H1 (cell line): Measurements from ENCODE around the gene TNFSF12. TPM values are rescaled to one million over a fixed set of nuclear protein-coding genes. Genes with fewer than 3 reads are reported as not detected.
A peak's percentile ranks its signal among the peaks of the same experiment; 100 is the strongest.

Experiments used
- BACH1 ChIP-seq: IDR thresholded peaks from 2 replicates; pipeline ENCODE4 v1.6.1; 2012; ENCODE audit warnings: low read length, improper control_type of control experiment
- CBX5 ChIP-seq: fragments of 300-800, 300-1000 bp; sonication (generic); IDR thresholded peaks from 2 replicates; pipeline ENCODE4 v1.7.1; 2016; ENCODE audit warnings: antibody characterized with exemption, low read length, low read depth
- CBX8 ChIP-seq: fragments of 300-800, 300-1000 bp; sonication (generic); IDR thresholded peaks from 2 replicates; pipeline ENCODE4 v1.7.1; 2016; ENCODE audit warnings: low read depth, low read length, borderline replicate concordance
- CTCF ChIP-seq, 3 experiments: IDR thresholded peaks; 1 replicate in 2 of 3; 2 replicates in 1 of 3; pipeline versions ENCODE4 v1.5.1 to v1.6.1; 2011; ENCODE audit warnings: low read length in 3 of 3, mild to moderate bottlenecking in 3 of 3, inconsistent platforms in 2 of 3, low read depth in 1 of 3, moderate library complexity in 1 of 3; ENCODE audit not compliant: insufficient read depth in 1 of 3; ENCODE audit errors: control extremely low read depth in 1 of 3
- GABPA ChIP-seq: IDR thresholded peaks from 2 replicates; pipeline ENCODE4 v1.6.1; 2011; ENCODE audit warnings: mild to moderate bottlenecking, low read length, moderate library complexity, borderline replicate concordance; ENCODE audit not compliant: insufficient read depth
- JUND ChIP-seq: IDR thresholded peaks from 2 replicates; pipeline ENCODE4 v1.6.1; 2011; ENCODE audit warnings: mild to moderate bottlenecking, improper control_type of control experiment, low read length
- PHF8 ChIP-seq: fragments of 200-600 bp; sonication (generic); conservative IDR thresholded peaks from 2 replicates; pipeline ENCODE4 v1.7.1; 2012; ENCODE audit warnings: low read depth, mild to moderate bottlenecking, inconsistent platforms, low read length, moderate library complexity
- SAP30 ChIP-seq: fragments of 300-600 bp; sonication (generic); IDR thresholded peaks from 2 replicates; pipeline ENCODE4 v1.7.1; 2012; ENCODE audit warnings: low read length, moderate library complexity, mild to moderate bottlenecking, inconsistent platforms; ENCODE audit not compliant: insufficient read depth, insufficient replicate concordance
- SIN3A ChIP-seq, 2 experiments: IDR thresholded peaks in 1 of 2; conservative IDR thresholded peaks in 1 of 2; 2 replicates each; pipeline ENCODE4 v1.6.1; 2011 to 2012; ENCODE audit warnings: low read length in 2 of 2, improper control_type of control experiment in 1 of 2, low read depth in 1 of 2, mild to moderate bottlenecking in 1 of 2
- SP2 ChIP-seq: IDR thresholded peaks from 2 replicates; pipeline ENCODE4 v1.6.1; 2012; ENCODE audit warnings: mild to moderate bottlenecking, low read length, inconsistent platforms
- SUZ12 ChIP-seq: fragments of 200-600 bp; sonication (generic); IDR thresholded peaks from 2 replicates; pipeline ENCODE4 v1.6.1; 2012; ENCODE audit warnings: mild to moderate bottlenecking, inconsistent platforms, low read length, moderate library complexity, mixed read lengths
- TAF1 ChIP-seq: IDR thresholded peaks from 2 replicates; pipeline ENCODE4 v1.6.1; 2011; ENCODE audit warnings: mild to moderate bottlenecking, low read depth, low read length
- YY1 ChIP-seq: IDR thresholded peaks from 2 replicates; pipeline ENCODE4 v1.6.1; 2011; ENCODE audit warnings: low read depth, mild to moderate bottlenecking, low read length
- ZNF274 ChIP-seq: IDR thresholded peaks from 2 replicates; pipeline ENCODE4 v1.7.0; 2012; ENCODE audit warnings: low read length, borderline replicate concordance; ENCODE audit errors: extremely low read depth
- polyA plus RNA-seq, 7 experiments: library from polyadenylated mRNA; depleted of rRNA in 3 of 7; stranded (reverse) in 5 of 7; unstranded in 2 of 7; fragments of >200 nt in 5 of 7; fragments of 200-250 nt in 2 of 7; gene quantifications; 1 replicate in 5 of 7; 2 replicates in 1 of 7; 4 replicates in 1 of 7; pipeline versions ENCODE4 v1.2.1 to v1.2.3, GENCODE V29; 2011 to 2013; ENCODE audit warnings: missing spikeins in 2 of 7, mixed read lengths in 2 of 7
- total RNA-seq: library from RNA; stranded (reverse); fragmentation: NEBNext Ultra II Directional; extraction: Animal tissue kit (Norgen Biotek cat#: 25700); gene quantifications from 2 replicates; pipeline ENCODE4 v1.2.1, GENCODE V29; 2021

Gene TNFSF12
- total and polyA plus RNA-seq, 2 of the 8 experiments (the other 6 are each of a cell fraction or from before 2014, with no cell fraction given) = 7.2 to 9.6 TPM

DNA sequence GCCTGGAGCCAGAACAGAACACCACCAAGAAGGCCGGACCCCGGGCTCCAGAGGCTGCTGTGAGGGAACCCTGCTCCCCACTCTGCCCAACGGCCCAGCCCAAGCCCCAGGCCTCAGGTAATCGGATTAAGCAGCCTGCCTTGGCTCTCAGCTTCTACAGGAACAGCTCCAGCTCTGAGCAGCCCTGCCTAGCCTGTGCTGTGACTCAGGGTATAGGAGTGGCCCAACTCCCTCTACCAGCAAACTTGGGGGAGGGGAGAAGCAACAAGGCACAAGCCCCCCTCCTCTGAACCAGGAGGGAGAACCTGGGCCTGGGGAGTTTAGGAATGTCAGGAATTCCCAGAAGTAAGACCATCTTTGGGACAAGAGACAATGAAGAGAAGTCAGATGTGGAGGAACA is 41.9 kb downstream of the TNFSF12 start (continued):
- TF ChIP-seq CTCF (IDR thresholded peaks at IDR 0.05; ENCODE audit: control extremely low read depth in 1 of 3, insufficient read depth in 1 of 3, low read depth in 1 of 3, low read length in 3 of 3) (no peak), CBX8 (no peak), SIN3A (conservative IDR thresholded peaks at IDR 0.05 in 1 of 2, IDR thresholded peaks at IDR 0.05 in 1 of 2; ENCODE audit: low read depth in 1 of 2, low read length in 2 of 2) (no peak), YY1 (no peak), SP2 (no peak), GABPA (no peak), CBX5 (no peak), SAP30 (no peak), TAF1 (peak; percentile 42; the same call in 1 of the 2 replicates), JUND (no peak), BACH1 (no peak), SUZ12 (no peak), PHF8 (no peak), ZNF274 (no peak)
